ENCODE results near the gene LIMK2.
"Not testable (repeated sequence)": the region's sequence is repeated elsewhere in the genome, so short reads cannot be mapped to it uniquely, and the experiment has no call there.

DNA sequence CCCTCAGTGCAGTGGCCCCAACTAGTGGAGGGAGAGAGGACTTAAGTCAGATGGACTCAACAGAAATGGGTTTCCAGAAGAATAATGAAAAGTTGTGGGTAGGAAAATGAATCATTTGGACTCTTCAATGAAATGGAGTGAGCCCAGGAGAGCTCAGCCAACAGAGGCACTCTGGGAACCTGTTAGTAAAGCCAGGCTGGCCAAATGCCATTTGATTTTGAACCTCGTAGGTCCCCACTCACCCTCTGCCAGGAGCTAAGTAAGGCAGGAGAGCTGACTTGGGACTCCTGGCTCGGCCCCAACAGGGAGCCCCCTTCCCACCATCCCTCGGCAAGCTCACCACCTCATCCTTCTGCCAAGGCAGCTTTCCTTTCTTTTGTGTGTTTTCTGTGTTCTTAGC is 5.6 kb upstream of the LIMK2 start:
- TF ChIP-seq SP1 (IDR thresholded peaks at IDR 0.05); NFRKB (IDR thresholded peaks at IDR 0.05); BHLHE40 (IDR thresholded peaks at IDR 0.05; ENCODE audit: borderline replicate concordance); TARDBP (IDR thresholded peaks at IDR 0.05); FOXA1 (IDR thresholded peaks at IDR 0.05); L3MBTL2 (conservative IDR thresholded peaks at IDR 0.05); FOXM1 (IDR thresholded peaks at IDR 0.05; ENCODE audit: borderline replicate concordance); HDGF (IDR thresholded peaks at IDR 0.05; ENCODE audit: borderline replicate concordance): not testable (repeated sequence)
